H1 (cell line): ENCODE data around the gene MYO7B. TPM values are rescaled to one million over a fixed set of nuclear protein-coding genes. Genes with fewer than 3 reads are reported as not detected.

Experiments used
- CTCF ChIA-PET: fragments of 300-600 bp; sonication (Branson Sonifier 250); formaldehyde crosslinking; loops from one replicate; lab custom pipeline; 2021; ENCODE audit not compliant: partially characterized antibody; lab: Charles Lee
- POLR2A ChIA-PET: fragments of 300-600 bp; sonication (Branson Sonifier 250); formaldehyde crosslinking; loops from one replicate; lab custom pipeline; 2021; ENCODE audit warnings: inconsistent platforms; ENCODE audit not compliant: partially characterized antibody; lab: Charles Lee
- DNase-seq, 2 experiments: peaks; one replicate each; pipeline versions ENCODE4 v3.0.0 to v3.0.0-alpha.2; 2010 to 2022; ENCODE audit warnings: low spot score in 2 of 2, low read depth in 1 of 2, mixed read lengths in 1 of 2
- FAIRE-seq: peaks from 2 replicates; lab custom pipeline; 2011; peaks lifted over from hg19 to GRCh38; lab: Jason Lieb, UNC
- H2AFZ ChIP-seq: 2 replicates; pipeline ENCODE4 v1.8.1; 2012; ENCODE audit warnings: low read length, inconsistent platforms
- H2AK5ac ChIP-seq: 2 replicates; pipeline ENCODE4 v1.6.1; 2013; ENCODE audit warnings: low read depth, low read length
- H2BK120ac ChIP-seq: replicated peaks from 2 replicates; pipeline ENCODE3; 2013; ENCODE audit warnings: low read depth, low read length, inconsistent platforms
- H2BK12ac ChIP-seq: 2 replicates; pipeline ENCODE4 v1.6.1; 2013; ENCODE audit warnings: low read depth, low read length
- H2BK15ac ChIP-seq: 2 replicates; pipeline ENCODE4 v1.6.1; 2013; ENCODE audit warnings: low read length
- H2BK20ac ChIP-seq: 2 replicates; pipeline ENCODE4 v1.6.1; 2013; ENCODE audit warnings: low read length
- H2BK5ac ChIP-seq: 2 replicates; pipeline ENCODE4 v1.6.1; 2013; ENCODE audit warnings: low read depth, low read length
- H3K14ac ChIP-seq: 2 replicates; pipeline ENCODE4 v1.6.1; 2013; ENCODE audit warnings: inconsistent platforms; ENCODE audit not compliant: insufficient read length
- H3K18ac ChIP-seq: 2 replicates; pipeline ENCODE4 v1.6.1; 2013; ENCODE audit warnings: low read length; ENCODE audit errors: extremely low read depth
- H3K23ac ChIP-seq: 2 replicates; pipeline ENCODE4 v1.6.1; 2013; ENCODE audit warnings: inconsistent platforms; ENCODE audit not compliant: insufficient read length
- H3K23me2 ChIP-seq: 2 replicates; pipeline ENCODE4 v1.6.1; 2013; ENCODE audit warnings: low read depth, low read length
- H3K27ac ChIP-seq: 2 replicates; pipeline ENCODE4 v1.6.1; 2011; ENCODE audit warnings: low read depth, low read length, inconsistent platforms
- H3K27me3 ChIP-seq, 4 experiments: replicated peaks in 1 of 4; 1 replicate in 1 of 4; 2 replicates in 3 of 4; pipeline versions ENCODE4 v1.6.1 to v1.8.1; 2011 to 2013; ENCODE audit warnings: low read length in 3 of 4, mild to moderate bottlenecking in 3 of 4, inconsistent platforms in 2 of 4, mixed read lengths in 2 of 4, moderate library complexity in 1 of 4; ENCODE audit not compliant: control insufficient read depth in 3 of 4, insufficient read depth in 3 of 4; ENCODE audit errors: extremely low read depth in 1 of 4
- H3K36me3 ChIP-seq, 4 experiments: 2 replicates each; pipeline versions ENCODE4 v1.6.1 to v1.8.1; 2011 to 2013; ENCODE audit warnings: mild to moderate bottlenecking in 4 of 4, low read length in 3 of 4, moderate library complexity in 2 of 4, control low read depth in 1 of 4, inconsistent platforms in 1 of 4; ENCODE audit not compliant: insufficient read depth in 4 of 4, control insufficient read depth in 2 of 4
- H3K4ac ChIP-seq: replicated peaks from 2 replicates; pipeline ENCODE3; 2013; ENCODE audit warnings: low read length, low read depth, mixed read lengths, inconsistent platforms; ENCODE audit not compliant: insufficient read length
- H3K4me1 ChIP-seq, 4 experiments: replicated peaks in 1 of 4; 1 replicate in 1 of 4; 2 replicates in 3 of 4; pipeline versions ENCODE4 v1.6.1 to v1.8.1; 2011 to 2013; ENCODE audit warnings: low read length in 3 of 4, inconsistent platforms in 2 of 4, mixed read lengths in 1 of 4; ENCODE audit not compliant: insufficient read depth in 4 of 4, control insufficient read depth in 3 of 4
- H3K4me2 ChIP-seq, 2 experiments: 2 replicates each; pipeline versions ENCODE4 v1.6.1 to v1.8.1; 2011 to 2013; ENCODE audit warnings: low read depth in 2 of 2, low read length in 2 of 2, control low read depth in 1 of 2, inconsistent platforms in 1 of 2, mild to moderate bottlenecking in 1 of 2; ENCODE audit not compliant: insufficient read depth in 1 of 2
- H3K4me3 ChIP-seq, 4 experiments: fragments of 200-600, 300-600 bp in 1 of 4; sonication (generic), shearing (Covaris generic), sonication (Bioruptor Twin) in 1 of 4; 2 replicates each; pipeline versions ENCODE4 v1.5.1 to v1.8.1; 2011 to 2016; ENCODE audit warnings: low read length in 4 of 4, low read depth in 3 of 4, control low read depth in 2 of 4, inconsistent platforms in 2 of 4, mild to moderate bottlenecking in 2 of 4, mixed read lengths in 1 of 4, moderate library complexity in 1 of 4; ENCODE audit not compliant: insufficient read depth in 2 of 4; ENCODE audit errors: extremely low read depth in 1 of 4
- H3K56ac ChIP-seq: replicated peaks from 2 replicates; pipeline ENCODE3; 2013; ENCODE audit warnings: low read depth, mild to moderate bottlenecking, mixed read lengths, low read length, inconsistent platforms; ENCODE audit not compliant: insufficient read length
- H3K79me1 ChIP-seq: 2 replicates; pipeline ENCODE4 v1.6.1; 2013; ENCODE audit warnings: low read depth, low read length, control low read depth
- H3K79me2 ChIP-seq, 2 experiments: 2 replicates each; pipeline versions ENCODE4 v1.6.1 to v1.8.1; 2012 to 2013; ENCODE audit warnings: low read length in 2 of 2, mild to moderate bottlenecking in 2 of 2, inconsistent platforms in 1 of 2; ENCODE audit not compliant: insufficient read depth in 2 of 2, control insufficient read depth in 1 of 2
- H3K9ac ChIP-seq, 4 experiments: replicated peaks in 1 of 4; 1 replicate in 1 of 4; 2 replicates in 3 of 4; pipeline versions ENCODE4 v1.6.1 to v1.8.1; 2011 to 2013; ENCODE audit warnings: low read depth in 3 of 4, low read length in 3 of 4, control low read depth in 2 of 4, mild to moderate bottlenecking in 2 of 4, moderate library complexity in 2 of 4, inconsistent platforms in 1 of 4; ENCODE audit errors: extremely low read depth in 1 of 4
- H3K9me3 ChIP-seq, 2 experiments: 2 replicates each; pipeline versions ENCODE4 v1.6.1 to v1.8.1; 2012 to 2013; ENCODE audit warnings: mild to moderate bottlenecking in 2 of 2, moderate library complexity in 2 of 2, control low read depth in 1 of 2, inconsistent platforms in 1 of 2, low read depth in 1 of 2, low read length in 1 of 2, mixed read lengths in 1 of 2; ENCODE audit not compliant: insufficient read depth in 2 of 2
- H4K20me1 ChIP-seq, 2 experiments: replicated peaks in 1 of 2; 2 replicates each; pipeline versions ENCODE3 to v1.8.1; 2011 to 2013; ENCODE audit warnings: inconsistent platforms in 2 of 2, low read length in 2 of 2, mild to moderate bottlenecking in 1 of 2; ENCODE audit not compliant: insufficient read depth in 2 of 2, control insufficient read depth in 1 of 2
- H4K5ac ChIP-seq: 2 replicates; pipeline ENCODE4 v1.6.1; 2013; ENCODE audit warnings: low read length, low read depth, mixed read lengths, inconsistent platforms; ENCODE audit not compliant: insufficient read length
- H4K8ac ChIP-seq: 2 replicates; pipeline ENCODE4 v1.8.0; 2013; ENCODE audit warnings: mild to moderate bottlenecking, moderate library complexity, low read length, inconsistent platforms; ENCODE audit not compliant: insufficient read depth; ENCODE audit errors: extremely low read depth
- H4K91ac ChIP-seq: replicated peaks from 2 replicates; pipeline ENCODE3; 2013; ENCODE audit warnings: low read length, mixed read lengths, inconsistent platforms; ENCODE audit not compliant: insufficient read length
- CHD1 ChIP-seq: IDR thresholded peaks from 2 replicates; pipeline ENCODE4 v1.6.1; 2012; ENCODE audit warnings: low read depth, low read length, improper control_type of control experiment
- POLR2A ChIP-seq, 2 experiments: IDR thresholded peaks; 1 replicate in 1 of 2; 2 replicates in 1 of 2; pipeline ENCODE4 v1.6.1; 2011; ENCODE audit warnings: low read depth in 2 of 2, low read length in 2 of 2, mild to moderate bottlenecking in 2 of 2; ENCODE audit errors: control extremely low read depth in 1 of 2
- RBBP5 ChIP-seq: IDR thresholded peaks from 2 replicates; pipeline ENCODE4 v1.7.1; 2012; ENCODE audit warnings: low read depth, mild to moderate bottlenecking, inconsistent platforms, low read length, moderate library complexity, borderline replicate concordance
- RNF2 ChIP-seq: fragments of 200-900, 300-1000 bp; sonication (generic); IDR thresholded peaks from 2 replicates; pipeline ENCODE4 v1.7.1; 2016; ENCODE audit warnings: borderline replicate concordance, low read depth, mild to moderate bottlenecking, antibody characterized with exemption, low read length; ENCODE audit not compliant: poor library complexity, severe bottlenecking; ENCODE audit errors: missing control alignments
- SP2 ChIP-seq: IDR thresholded peaks from 2 replicates; pipeline ENCODE4 v1.6.1; 2012; ENCODE audit warnings: mild to moderate bottlenecking, low read length, inconsistent platforms
- SUZ12 ChIP-seq: fragments of 200-600 bp; sonication (generic); IDR thresholded peaks from 2 replicates; pipeline ENCODE4 v1.6.1; 2012; ENCODE audit warnings: mild to moderate bottlenecking, inconsistent platforms, low read length, moderate library complexity, mixed read lengths
- WGBS, 2 experiments: shearing (Covaris generic) in 1 of 2; methylation state at CpG; one replicate each; pipeline versions ENCODE4 v1.1.6 to v1.1.7; 2013 to 2015; ENCODE audit warnings: low lambda C conversion rate in 2 of 2, mixed read lengths in 2 of 2, inconsistent platforms in 1 of 2, low coverage in 1 of 2, missing lambda C conversion rate in 1 of 2; ENCODE audit not compliant: insufficient replicate concordance in 2 of 2, insufficient coverage in 1 of 2, insufficient read length in 1 of 2; ENCODE audit errors: extremely low coverage in 1 of 2, missing lambda C conversion rate in 1 of 2; 5-methylcytosine and 5-hydroxymethylcytosine counted together
- polyA plus RNA-seq, 7 experiments: library from polyadenylated mRNA; depleted of rRNA in 3 of 7; stranded (reverse) in 5 of 7; unstranded in 2 of 7; fragments of >200 nt in 5 of 7; fragments of 200-250 nt in 2 of 7; gene quantifications; 1 replicate in 5 of 7; 2 replicates in 1 of 7; 4 replicates in 1 of 7; pipeline versions ENCODE4 v1.2.1 to v1.2.3, GENCODE V29; 2011 to 2013; ENCODE audit warnings: missing spikeins in 2 of 7, mixed read lengths in 2 of 7
- total RNA-seq: library from RNA; stranded (reverse); fragmentation: NEBNext Ultra II Directional; extraction: Animal tissue kit (Norgen Biotek cat#: 25700); gene quantifications from 2 replicates; pipeline ENCODE4 v1.2.1, GENCODE V29; 2021
- TF ChIP-seq, protein P1 (sequence below): IDR thresholded peaks from 2 replicates; pipeline ENCODE4 v1.6.1; 2012; ENCODE audit warnings: low read length, inconsistent platforms
- TF ChIP-seq, protein P2 (sequence below): IDR thresholded peaks from 2 replicates; pipeline ENCODE4 v1.6.1; 2012; ENCODE audit warnings: inconsistent platforms
- TF ChIP-seq, protein P3 (sequence below): IDR thresholded peaks from 2 replicates; pipeline ENCODE4 v1.6.1; 2011; ENCODE audit warnings: low read depth, mild to moderate bottlenecking, low read length; ENCODE audit not compliant: insufficient read depth

Gene MYO7B
- total and polyA plus RNA-seq, 2 of the 8 experiments (the other 6 are each of a cell fraction or from before 2014, with no cell fraction given): not detected

DNA sequence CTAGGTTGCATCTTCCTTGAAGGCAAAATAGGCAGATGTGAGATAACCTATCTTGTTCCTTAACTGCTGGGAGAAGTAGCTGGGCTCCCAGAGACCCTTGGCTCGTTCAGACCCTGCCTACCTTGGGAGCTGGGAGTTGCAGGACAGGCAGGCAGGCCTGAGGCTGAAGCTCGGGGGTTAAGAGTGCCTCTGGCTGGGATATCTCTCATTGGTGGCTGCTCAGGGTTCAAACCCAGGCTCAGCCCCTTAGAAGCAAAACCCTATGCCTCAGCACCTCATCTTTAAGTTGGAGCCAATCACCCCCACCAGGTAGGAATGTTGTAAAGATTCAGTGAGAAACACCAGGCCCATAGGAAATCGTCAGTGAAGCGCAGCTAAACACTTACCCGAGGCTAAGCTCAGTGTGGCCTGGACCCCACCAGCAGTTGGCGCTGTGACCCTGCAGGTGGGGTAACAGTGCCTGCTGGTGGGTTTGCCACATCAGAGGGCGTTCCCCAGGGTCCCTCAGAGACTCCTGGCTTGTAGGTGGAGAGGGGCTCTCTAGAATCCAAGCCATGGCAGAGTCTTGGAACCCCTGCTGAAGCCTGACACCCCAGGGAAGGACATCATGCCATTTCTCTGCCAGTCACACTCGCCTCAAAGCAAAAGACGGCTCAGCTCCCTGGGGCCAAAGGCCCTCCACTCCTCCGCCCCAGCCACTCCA lies 55.9 kb downstream of the MYO7B start:
- H3K27me3 ChIP-seq: no peaks in the 10 kb centered on the region
- H2BK5ac ChIP-seq: no peak overlapping the region
- peaks cover 10% of the 10 kb centered on the region; the same call in 1 of the 2 replicates for H3K23me2 ChIP-seq
- no peaks in the 10 kb centered on the region for H3K79me2 ChIP-seq
- peaks cover 0 to 1% (median 0%) of the 10 kb centered on the region in 4 experiments; a peak in 1 of 7 replicates for H3K4me1 ChIP-seq
- no peaks in the 10 kb centered on the region for H4K20me1 ChIP-seq
- no peak overlapping the region for H2BK20ac ChIP-seq
- H3K27ac ChIP-seq: no peak overlapping the region
- no peak overlapping the region for H3K4me2 ChIP-seq
- H3K9ac ChIP-seq: no peak overlapping the region
- H2AK5ac ChIP-seq: no peak overlapping the region
- no peak overlapping the region for H3K56ac ChIP-seq
- H4K91ac ChIP-seq: no peak overlapping the region
- H3K9me3 ChIP-seq: no peaks in the 10 kb centered on the region
- no peak overlapping the region for H4K5ac ChIP-seq
- 47% methylated on average over 10 of the region's 10 CpGs; no CpG with 5 or more reads in 1 of the 2 experiments for WGBS, 2 experiments
- ChIA-PET POLR2A (interaction anchor here (0.8 to 1.2 kb wide), 3 partner anchors 9 to 297 kb away, joined by 3 to 5 read pairs (median 3); partner anchors contain the start of gene ERCC3), CTCF (interaction anchor here (0.6 to 7.0 kb wide), 53 partner anchors 8 to 291 kb away, joined by 3 to 160 read pairs (median 5); partner anchors contain the start of genes GPR17 and LIMS2)
- peak; percentile 68 to 88 for DNase-seq
- H2BK15ac ChIP-seq: no peak overlapping the region
- H4K8ac ChIP-seq: peak overlapping the region; percentile 68
- H3K14ac ChIP-seq: no peak overlapping the region
- no peak overlapping the region for H3K4ac ChIP-seq
- no peak overlapping the region for H2BK12ac ChIP-seq
- H2AFZ ChIP-seq: peak overlapping the region; percentile 89
- peak; percentile 94 for FAIRE-seq
- H2BK120ac ChIP-seq: no peak overlapping the region
- no peaks in the 10 kb centered on the region for H3K79me1 ChIP-seq
- H3K36me3 ChIP-seq: no peaks in the 10 kb centered on the region
- H3K23ac ChIP-seq: no peak overlapping the region
- no peak overlapping the region for H3K4me3 ChIP-seq
- no peak overlapping the region for H3K18ac ChIP-seq
- TF ChIP-seq POLR2A (IDR thresholded peaks at IDR 0.05; ENCODE audit: control extremely low read depth in 1 of 2, low read depth in 2 of 2, low read length in 2 of 2) (no peak), RBBP5 (no peak), SUZ12 (no peak), RNF2 (no peak), SP2 (no peak), CHD1 (no peak)
- TF ChIP-seq, protein P1, sequence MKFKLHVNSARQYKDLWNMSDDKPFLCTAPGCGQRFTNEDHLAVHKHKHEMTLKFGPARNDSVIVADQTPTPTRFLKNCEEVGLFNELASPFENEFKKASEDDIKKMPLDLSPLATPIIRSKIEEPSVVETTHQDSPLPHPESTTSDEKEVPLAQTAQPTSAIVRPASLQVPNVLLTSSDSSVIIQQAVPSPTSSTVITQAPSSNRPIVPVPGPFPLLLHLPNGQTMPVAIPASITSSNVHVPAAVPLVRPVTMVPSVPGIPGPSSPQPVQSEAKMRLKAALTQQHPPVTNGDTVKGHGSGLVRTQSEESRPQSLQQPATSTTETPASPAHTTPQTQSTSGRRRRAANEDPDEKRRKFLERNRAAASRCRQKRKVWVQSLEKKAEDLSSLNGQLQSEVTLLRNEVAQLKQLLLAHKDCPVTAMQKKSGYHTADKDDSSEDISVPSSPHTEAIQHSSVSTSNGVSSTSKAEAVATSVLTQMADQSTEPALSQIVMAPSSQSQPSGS: no peak
- TF ChIP-seq, protein P2, sequence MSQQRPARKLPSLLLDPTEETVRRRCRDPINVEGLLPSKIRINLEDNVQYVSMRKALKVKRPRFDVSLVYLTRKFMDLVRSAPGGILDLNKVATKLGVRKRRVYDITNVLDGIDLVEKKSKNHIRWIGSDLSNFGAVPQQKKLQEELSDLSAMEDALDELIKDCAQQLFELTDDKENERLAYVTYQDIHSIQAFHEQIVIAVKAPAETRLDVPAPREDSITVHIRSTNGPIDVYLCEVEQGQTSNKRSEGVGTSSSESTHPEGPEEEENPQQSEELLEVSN: no peak
- TF ChIP-seq, protein P3, sequence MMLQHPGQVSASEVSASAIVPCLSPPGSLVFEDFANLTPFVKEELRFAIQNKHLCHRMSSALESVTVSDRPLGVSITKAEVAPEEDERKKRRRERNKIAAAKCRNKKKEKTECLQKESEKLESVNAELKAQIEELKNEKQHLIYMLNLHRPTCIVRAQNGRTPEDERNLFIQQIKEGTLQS: no peak
